ENCODE results near the gene ZDHHC3. TPM values are rescaled to one million over a fixed set of nuclear protein-coding genes. Genes with fewer than 3 reads are reported as not detected.

Gene ZDHHC3
- polyA plus RNA-seq, 3 donors from 2014 or later, result 43.5 to 65.3 (median 46.9) TPM

DNA sequence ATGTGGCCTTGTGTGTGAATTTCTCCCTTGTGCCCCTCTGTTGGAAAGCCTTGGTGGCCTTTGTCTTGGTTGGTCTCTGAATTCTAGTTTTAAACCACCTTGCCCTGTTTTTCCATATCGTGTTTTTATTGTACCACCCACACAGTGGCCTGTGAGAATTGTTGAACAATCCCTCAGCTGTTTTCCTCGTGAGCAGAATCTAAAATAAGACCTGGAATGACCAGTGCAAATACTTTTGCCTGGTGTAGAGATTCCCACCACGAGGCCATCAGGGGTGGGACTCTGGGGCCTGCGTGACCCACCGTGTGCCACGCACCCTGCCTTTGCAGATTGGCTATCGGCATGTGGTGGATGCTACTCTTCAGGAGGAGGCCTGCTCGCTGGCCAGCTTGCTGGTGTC is 31.1 kb upstream of the ZDHHC3 start:
- peak overlapping the region in 2 of 5 donors; percentile 18 to 30 for H3K4me3 Mint-ChIP-seq
- peaks cover 26 to 33% of the 10 kb centered on the region in 2 donors for H3K4me1 Mint-ChIP-seq

GRCh38 chr3:45003859-45004258 is 27.9 kb upstream of the ZDHHC3 start:
- DNase-seq, result no peak
- peaks cover 26 to 32% of the 10 kb centered on the region in 2 donors for H3K4me1 Mint-ChIP-seq
- H3K9me3 Mint-ChIP-seq, result no peaks in the 10 kb centered on the region
- peaks cover 11 to 46% (median 24%) of the 10 kb centered on the region in 3 donors for H3K36me3 Mint-ChIP-seq
- H3K4me3 Mint-ChIP-seq, result no peak overlapping the region
- H3K27me3 Mint-ChIP-seq (ENCODE audit: low read depth in 3 of 3), result peaks cover 0 to 2% (median 2%) of the 10 kb centered on the region in 3 donors
- peak overlapping the region in 5 of 6 donors; percentile 0 to 52 (median 30) for H3K27ac Mint-ChIP-seq

More for the DNA sequence above, 31.1 kb upstream of the ZDHHC3 start:
- Mint-ChIP-seq H3K36me3 (peaks cover 22 to 46% (median 28%) of the 10 kb centered on the region in 3 donors), H3K9me3 (no peaks in the 10 kb centered on the region), H3K27me3 (ENCODE audit: low read depth in 3 of 3) (peaks cover 0 to 2% (median 2%) of the 10 kb centered on the region in 3 donors), H3K27ac (peak overlapping the region in 1 of 6 donors; percentile 67)
- no peak for DNase-seq

DNA sequence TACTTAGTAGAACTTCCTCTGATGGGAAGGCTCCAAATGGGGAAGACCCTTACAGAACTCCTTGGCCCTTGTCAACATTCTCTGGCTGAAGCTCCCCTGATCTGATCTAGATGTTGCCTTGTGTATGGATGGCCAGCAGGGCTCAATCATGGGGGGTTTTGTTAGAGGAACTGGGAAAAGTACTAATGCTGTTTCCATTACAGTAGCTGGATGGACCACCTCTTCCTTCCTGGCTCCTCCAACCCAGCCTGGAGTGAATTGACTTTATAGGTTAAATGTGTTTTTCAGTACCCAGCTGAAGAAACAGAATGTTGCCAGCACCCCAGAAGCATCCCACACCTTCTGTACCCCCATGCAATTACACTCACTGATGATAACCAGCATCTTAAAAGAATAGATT is 27.4 kb upstream of the ZDHHC3 start:
- Mint-ChIP-seq H3K9me3 (no peaks in the 10 kb centered on the region), H3K27me3 (ENCODE audit: low read depth in 3 of 3) (peaks cover 0 to 2% (median 2%) of the 10 kb centered on the region in 3 donors), H3K4me3 (no peak overlapping the region), H3K4me1 (peaks cover 26 to 32% of the 10 kb centered on the region in 2 donors), H3K36me3 (peaks cover 11 to 49% (median 29%) of the 10 kb centered on the region in 3 donors), H3K27ac (peak overlapping the region in 3 of 6 donors; percentile 30 to 52 (median 35))
- DNase-seq, result no peak

- Mint-ChIP-seq H3K9me3 (no peaks in the 10 kb centered on the region), H3K4me3 (no peak overlapping the region), H3K36me3 (peaks cover 7 to 47% (median 27%) of the 10 kb centered on the region in 3 donors), H3K4me1 (peaks cover 26 to 30% of the 10 kb centered on the region in 2 donors), H3K27me3 (ENCODE audit: low read depth in 3 of 3) (peaks cover 0 to 2% (median 2%) of the 10 kb centered on the region in 3 donors), H3K27ac (no peak overlapping the region)
- DNase-seq, result no peak
Measured at GRCh38 chr3:45002720-45003119, 26.7 kb upstream of the ZDHHC3 start.

DNA sequence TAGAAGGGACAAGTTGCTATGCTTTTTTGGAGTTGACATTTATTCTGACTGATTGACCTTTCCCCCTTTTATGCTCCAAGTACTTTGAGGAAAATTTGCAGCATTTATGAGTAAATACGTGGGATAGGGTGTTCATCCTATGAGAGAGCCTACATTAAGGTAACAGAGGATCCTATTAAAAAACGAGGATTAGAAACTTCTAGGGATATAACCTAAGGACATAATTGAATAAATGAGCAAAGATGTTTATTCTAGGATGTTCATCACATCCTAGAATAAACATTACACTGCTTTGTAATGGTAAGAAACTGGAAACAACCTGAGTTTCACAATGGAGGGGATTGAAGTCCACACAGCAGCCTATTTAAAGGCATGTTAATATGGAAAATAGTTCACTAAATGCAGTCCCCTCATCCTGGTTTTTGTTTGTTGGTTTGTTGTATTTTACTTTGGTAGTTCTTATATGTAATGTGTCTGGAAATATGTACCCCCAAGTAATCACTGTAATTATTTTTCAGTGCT is 26.2 kb upstream of the ZDHHC3 start:
- H3K27me3 Mint-ChIP-seq (ENCODE audit: low read depth in 3 of 3), result peaks cover 0 to 2% (median 0%) of the 10 kb centered on the region in 3 donors
- no peak overlapping the region for H3K27ac Mint-ChIP-seq
- no peak overlapping the region for H3K4me3 Mint-ChIP-seq
- peaks cover 7 to 52% (median 27%) of the 10 kb centered on the region in 3 donors for H3K36me3 Mint-ChIP-seq
- H3K4me1 Mint-ChIP-seq, result peaks cover 25 to 30% of the 10 kb centered on the region in 2 donors
- no peaks in the 10 kb centered on the region for H3K9me3 Mint-ChIP-seq
- DNase-seq, result no peak

DNA sequence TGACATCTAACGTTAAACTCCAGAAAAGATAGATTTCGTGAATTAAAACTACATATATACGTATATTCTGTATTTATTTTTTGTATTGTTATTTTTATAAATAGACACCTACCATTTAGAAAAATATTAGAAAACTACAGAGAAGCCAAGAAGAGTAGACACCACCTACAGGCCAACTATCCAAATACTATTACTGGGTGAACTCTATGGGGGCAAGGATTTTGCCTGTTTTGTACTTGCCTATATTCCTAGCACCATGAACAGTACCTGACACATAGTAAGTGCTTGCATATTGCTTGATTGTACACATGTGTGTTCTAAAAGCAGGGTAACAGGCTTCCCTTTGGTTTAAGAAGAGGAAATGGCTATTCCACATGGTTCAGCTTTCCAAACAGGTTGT is 25.8 kb upstream of the ZDHHC3 start:
- no peak for DNase-seq
- Mint-ChIP-seq H3K27me3 (ENCODE audit: low read depth in 3 of 3) (peaks cover 0 to 2% (median 0%) of the 10 kb centered on the region in 3 donors), H3K36me3 (peaks cover 7 to 57% (median 23%) of the 10 kb centered on the region in 3 donors), H3K27ac (no peak overlapping the region), H3K4me1 (peaks cover 21 to 25% of the 10 kb centered on the region in 2 donors), H3K4me3 (no peak overlapping the region), H3K9me3 (no peaks in the 10 kb centered on the region)

DNA sequence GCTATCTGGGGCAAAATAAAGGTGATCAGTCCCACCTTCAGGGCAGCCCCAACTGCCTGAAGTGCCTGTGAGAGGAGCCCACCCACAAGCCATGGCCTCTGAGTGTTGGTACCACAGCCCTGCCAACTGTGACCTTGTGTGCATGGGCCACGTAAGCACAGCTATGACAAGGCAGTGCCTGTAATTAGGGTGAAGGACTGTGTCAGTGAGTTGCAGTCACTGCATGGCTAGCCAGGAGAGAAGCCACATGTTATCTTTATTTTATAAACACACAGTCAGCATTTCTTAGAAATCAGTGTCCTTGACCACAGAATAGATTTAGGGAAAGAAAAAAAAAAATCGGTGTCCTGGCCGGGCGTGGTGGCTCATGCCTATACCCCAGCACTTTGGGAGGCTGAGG is 24.8 kb upstream of the ZDHHC3 start:
- H3K9me3 Mint-ChIP-seq, result no peaks in the 10 kb centered on the region
- no peak overlapping the region for H3K4me3 Mint-ChIP-seq
- H3K27me3 Mint-ChIP-seq (ENCODE audit: low read depth in 3 of 3), result peaks cover 0 to under 1% (median 0%) of the 10 kb centered on the region in 3 donors
- H3K4me1 Mint-ChIP-seq, result peaks cover 21 to 24% of the 10 kb centered on the region in 2 donors
- DNase-seq, result no peak
- peak overlapping the region in 1 of 6 donors; percentile 61 for H3K27ac Mint-ChIP-seq
- H3K36me3 Mint-ChIP-seq, result peaks cover 6 to 63% (median 23%) of the 10 kb centered on the region in 3 donors

GRCh38 chr3:44999782-45000181 is 23.8 kb upstream of the ZDHHC3 start:
- Mint-ChIP-seq H3K27ac (no peak overlapping the region), H3K36me3 (peaks cover 0 to 56% (median 15%) of the 10 kb centered on the region in 3 donors)

GRCh38 chr3:44996556-44996969 is 20.6 kb upstream of the ZDHHC3 start:
- DNase-seq, result no peak
- Mint-ChIP-seq H3K27me3 (ENCODE audit: low read depth in 3 of 3) (peaks cover 0 to 1% (median 0%) of the 10 kb centered on the region in 3 donors), H3K4me1 (peaks cover 18 to 33% of the 10 kb centered on the region in 2 donors), H3K9me3 (no peaks in the 10 kb centered on the region), H3K4me3 (no peak overlapping the region), H3K27ac (peak overlapping the region in 1 of 6 donors; percentile 68), H3K36me3 (peaks cover 2 to 54% (median 18%) of the 10 kb centered on the region in 3 donors)

More at GRCh38 chr3:44999782-45000181, 23.8 kb upstream of the ZDHHC3 start:
- Mint-ChIP-seq H3K4me1 (peaks cover 17% of the 10 kb centered on the region in 2 donors), H3K27me3 (ENCODE audit: low read depth in 3 of 3) (no peaks in the 10 kb centered on the region), H3K9me3 (no peaks in the 10 kb centered on the region), H3K4me3 (no peak overlapping the region)
- no peak for DNase-seq

DNA sequence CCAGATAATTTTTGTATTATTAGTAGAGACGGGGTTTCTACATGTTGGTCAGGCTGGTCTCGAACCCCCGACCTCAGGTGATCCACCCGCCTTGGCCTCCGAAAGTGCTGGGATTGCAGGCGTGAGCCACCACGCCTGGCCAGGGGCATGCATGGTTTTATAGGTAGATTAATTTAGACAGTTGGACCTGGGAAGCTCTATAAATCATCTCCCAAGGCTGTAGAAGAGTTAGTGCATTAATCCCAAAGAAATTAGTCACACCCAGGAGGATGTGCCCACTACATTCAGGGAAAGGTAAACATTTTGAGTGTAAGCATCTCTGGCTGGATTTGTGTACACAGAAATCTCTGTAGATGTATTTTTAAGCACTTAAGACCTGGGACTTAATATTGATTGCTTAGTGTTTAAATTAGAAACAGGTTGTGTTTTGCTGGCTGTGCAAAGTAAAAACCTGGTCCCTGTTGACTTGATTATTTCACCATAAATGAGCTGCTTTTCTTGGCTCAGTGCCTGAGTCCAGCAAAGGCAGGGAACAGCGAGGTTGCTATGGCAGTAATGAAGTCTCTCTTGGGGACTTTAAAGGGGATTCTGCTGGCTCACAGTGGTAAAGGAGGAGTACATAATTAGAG is 19.3 kb upstream of the ZDHHC3 start:
- no peak overlapping the region for H3K4me3 Mint-ChIP-seq
- peaks cover 9 to 56% (median 15%) of the 10 kb centered on the region in 3 donors for H3K36me3 Mint-ChIP-seq
- peaks cover 0 to 1% (median 0%) of the 10 kb centered on the region in 3 donors for H3K27me3 Mint-ChIP-seq (ENCODE audit: low read depth in 3 of 3)
- no peaks in the 10 kb centered on the region for H3K9me3 Mint-ChIP-seq
- peak overlapping the region in 2 of 6 donors; percentile 18 to 24 for H3K27ac Mint-ChIP-seq
- DNase-seq, result no peak
- peaks cover 22 to 40% of the 10 kb centered on the region in 2 donors for H3K4me1 Mint-ChIP-seq

DNA sequence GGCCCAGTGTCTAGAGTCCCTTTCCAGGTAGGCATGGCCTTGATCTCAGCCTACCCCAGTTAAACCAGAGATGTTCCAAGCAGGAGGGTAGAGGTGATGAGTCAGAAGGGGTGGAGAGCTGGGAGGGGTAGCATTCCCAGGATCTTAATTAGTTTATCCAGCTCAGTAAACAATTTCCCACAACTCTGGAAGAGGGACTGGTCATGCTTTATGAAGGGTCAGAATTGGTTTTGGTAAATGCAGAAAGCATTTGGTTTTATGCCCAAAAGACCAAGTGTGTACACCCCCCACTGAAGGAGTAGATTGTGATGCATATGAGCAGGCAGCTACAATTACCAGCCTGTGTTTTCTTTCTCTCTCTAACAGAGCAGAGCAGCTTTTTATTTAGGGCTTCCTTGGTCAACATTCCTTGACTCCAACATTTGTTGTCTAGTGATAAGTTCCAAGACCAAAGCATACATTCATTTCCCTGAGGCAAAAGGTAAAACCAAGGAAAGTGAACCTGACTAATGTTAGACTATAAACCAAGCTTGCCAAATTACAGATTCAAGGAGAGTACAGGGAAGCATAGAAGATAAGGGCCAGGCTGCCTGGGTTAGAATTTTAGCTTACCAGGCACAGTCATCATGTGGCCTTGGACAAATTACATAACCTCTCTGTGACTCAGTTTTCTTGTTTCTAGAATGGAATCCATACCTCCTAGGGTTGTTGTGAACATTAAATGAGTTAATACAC is 17.7 kb upstream of the ZDHHC3 start:
- DNase-seq, result no peak
- Mint-ChIP-seq H3K36me3 (peaks cover 8 to 49% (median 14%) of the 10 kb centered on the region in 3 donors), H3K9me3 (no peaks in the 10 kb centered on the region), H3K27me3 (ENCODE audit: low read depth in 3 of 3) (peaks cover 0 to 1% (median 0%) of the 10 kb centered on the region in 3 donors), H3K27ac (no peak overlapping the region), H3K4me3 (no peak overlapping the region), H3K4me1 (peaks cover 22 to 47% of the 10 kb centered on the region in 2 donors)

GRCh38 chr3:44992555-44993470 is 16.8 kb upstream of the ZDHHC3 start:
- peaks cover 28 to 55% of the 10 kb centered on the region in 2 donors for H3K4me1 Mint-ChIP-seq
- no peak overlapping the region for H3K27ac Mint-ChIP-seq
- H3K36me3 Mint-ChIP-seq, result peaks cover 3 to 44% (median 14%) of the 10 kb centered on the region in 3 donors
- H3K27me3 Mint-ChIP-seq (ENCODE audit: low read depth in 3 of 3), result peaks cover 0 to 1% (median 0%) of the 10 kb centered on the region in 3 donors
- no peaks in the 10 kb centered on the region for H3K9me3 Mint-ChIP-seq
- peak in 1 of 3 donors; percentile 11 for DNase-seq
- H3K4me3 Mint-ChIP-seq, result no peak overlapping the region

DNA sequence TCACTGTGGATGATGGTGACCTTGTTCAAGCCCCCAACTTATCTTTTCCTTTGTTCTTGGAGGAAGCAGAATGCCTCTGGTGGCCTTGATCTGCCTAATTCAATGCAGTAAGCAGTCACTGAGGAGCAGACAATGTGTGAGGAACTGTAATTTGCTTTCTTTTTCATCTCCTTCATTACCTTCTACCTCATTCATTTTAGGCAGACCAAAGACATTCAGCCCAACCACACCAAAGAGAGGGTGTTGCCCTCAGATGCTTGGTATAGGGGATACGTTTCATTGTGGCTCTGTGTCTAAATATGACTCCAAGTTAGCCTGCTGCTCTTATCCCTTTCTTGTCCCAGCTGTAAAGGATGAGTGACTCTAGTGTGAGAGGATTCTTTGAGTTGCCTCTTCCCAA is 15.4 kb upstream of the ZDHHC3 start:
- Mint-ChIP-seq H3K27ac (no peak overlapping the region), H3K4me1 (peaks cover 35 to 69% of the 10 kb centered on the region in 2 donors), H3K9me3 (no peaks in the 10 kb centered on the region), H3K36me3 (peaks cover 3 to 30% (median 14%) of the 10 kb centered on the region in 3 donors), H3K27me3 (ENCODE audit: low read depth in 3 of 3) (peaks cover 0 to 1% (median 0%) of the 10 kb centered on the region in 3 donors), H3K4me3 (no peak overlapping the region)
- DNase-seq, result no peak

Measured in immature natural killer cell (primary cell).